HEK293 (cell line): ENCODE results near the gene CASK.
"Not testable (repeated sequence)": the region's sequence is repeated elsewhere in the genome, so short reads cannot be mapped to it uniquely, and the experiment has no call there.

Experiments
- CTCF ChIA-PET: fragments of 350-600 bp; formaldehyde crosslinking; extraction: SDS; loops from one replicate; lab custom pipeline; 2021; ENCODE audit warnings: antibody characterized with exemption; lab: Yijun Ruan, JAX
- POLR2A ChIA-PET: fragments of 300-600 bp; formaldehyde crosslinking; extraction: SDS; loops from one replicate; lab custom pipeline; 2020; ENCODE audit warnings: antibody characterized with exemption, inconsistent platforms; lab: Yijun Ruan, JAX
- H3K27ac ChIP-seq: fragments of 200-500 bp; sonication (Bioruptor generic); 2 replicates; pipeline ENCODE4 v1.5.1; 2014; ENCODE audit warnings: low read depth, low read length, control low read depth, inconsistent platforms; ENCODE audit errors: extremely low read depth
- H3K36me3 ChIP-seq, 2 experiments: fragments of 200-500 bp in 1 of 2; sonication (Bioruptor generic) in 1 of 2; 1 replicate in 1 of 2; 2 replicates in 1 of 2; pipeline ENCODE4 v1.5.1; 2014 to 2017; ENCODE audit warnings: inconsistent platforms in 2 of 2, low read length in 2 of 2; ENCODE audit not compliant: control insufficient read depth in 2 of 2, insufficient read depth in 1 of 2
- H3K4me1 ChIP-seq: fragments of 200-500 bp; sonication (Bioruptor generic); 2 replicates; pipeline ENCODE4 v1.5.1; 2014; ENCODE audit warnings: mild to moderate bottlenecking, low read length, inconsistent platforms; ENCODE audit not compliant: control insufficient read depth, insufficient read depth
- H3K4me3 ChIP-seq: 2 replicates; pipeline ENCODE4 v1.5.1; 2011; ENCODE audit warnings: low read depth, mild to moderate bottlenecking, control low read depth, low read length, moderate library complexity
- H3K9me3 ChIP-seq: fragments of 200-500 bp; sonication (Bioruptor generic); 2 replicates; pipeline ENCODE4 v1.5.1; 2014; ENCODE audit warnings: low read depth, low read length, inconsistent platforms; ENCODE audit not compliant: control insufficient read depth, insufficient read depth
- RBAK ChIP-seq: fragments of 450-650 bp; formaldehyde crosslinking; IDR thresholded peaks from 2 replicates; pipeline ENCODE4 v1.5.1; 2016; ENCODE audit warnings: missing biosample characterization, missing genetic modification characterization
- SP2 ChIP-seq: fragments of 450-650 bp; formaldehyde crosslinking; IDR thresholded peaks from 2 replicates; pipeline ENCODE4 v1.5.1; 2016; ENCODE audit warnings: missing biosample characterization, missing genetic modification characterization
- YY1 ChIP-seq: fragments of 450-650 bp; formaldehyde crosslinking; IDR thresholded peaks from 2 replicates; pipeline ENCODE4 v1.5.1; 2018; ENCODE audit warnings: missing biosample characterization, missing genetic modification characterization
- ZNF114 ChIP-seq: fragments of 450-650 bp; formaldehyde crosslinking; IDR thresholded peaks from 2 replicates; pipeline ENCODE4 v1.5.0; 2017; ENCODE audit warnings: missing biosample characterization, missing genetic modification characterization
- ZNF121 ChIP-seq: fragments of 450-650 bp; formaldehyde crosslinking; IDR thresholded peaks from 2 replicates; pipeline ENCODE4 v1.5.1; 2016; ENCODE audit warnings: missing biosample characterization, missing genetic modification characterization
- ZNF155 ChIP-seq: fragments of 450-650 bp; formaldehyde crosslinking; IDR thresholded peaks from 2 replicates; pipeline ENCODE4 v1.5.1; 2016; ENCODE audit warnings: missing biosample characterization, missing genetic modification characterization
- ZNF157 ChIP-seq: fragments of 450-650 bp; formaldehyde crosslinking; IDR thresholded peaks from 2 replicates; pipeline ENCODE4 v1.5.1; 2016; ENCODE audit warnings: missing biosample characterization, missing genetic modification characterization
- ZNF214 ChIP-seq: fragments of 450-650 bp; formaldehyde crosslinking; IDR thresholded peaks from 2 replicates; pipeline ENCODE4 v1.5.1; 2017; ENCODE audit warnings: missing biosample characterization, mild to moderate bottlenecking, missing genetic modification characterization, borderline replicate concordance
- ZNF248 ChIP-seq: fragments of 450-650 bp; formaldehyde crosslinking; IDR thresholded peaks from 2 replicates; pipeline ENCODE4 v1.5.1; 2017; ENCODE audit warnings: missing biosample characterization, missing genetic modification characterization
- ZNF266 ChIP-seq: fragments of 450-650 bp; formaldehyde crosslinking; IDR thresholded peaks from 2 replicates; pipeline ENCODE4 v1.5.1; 2016; ENCODE audit warnings: missing biosample characterization, missing genetic modification characterization, low read depth
- ZNF354C ChIP-seq: fragments of 450-650 bp; formaldehyde crosslinking; IDR thresholded peaks from 2 replicates; pipeline ENCODE4 v1.5.1; 2016; ENCODE audit warnings: missing biosample characterization, missing genetic modification characterization, low read depth, borderline replicate concordance
- ZNF404 ChIP-seq: fragments of 450-650 bp; formaldehyde crosslinking; IDR thresholded peaks from 2 replicates; pipeline ENCODE4 v1.5.1; 2017; ENCODE audit warnings: missing biosample characterization, missing genetic modification characterization
- ZNF529 ChIP-seq: fragments of 450-650 bp; formaldehyde crosslinking; IDR thresholded peaks from 2 replicates; pipeline ENCODE4 v1.5.1; 2017; ENCODE audit warnings: missing genetic modification characterization, missing biosample characterization; ENCODE audit not compliant: insufficient replicate concordance
- ZNF600 ChIP-seq: fragments of 450-650 bp; formaldehyde crosslinking; IDR thresholded peaks from 2 replicates; pipeline ENCODE4 v1.5.1; 2016; ENCODE audit warnings: missing biosample characterization, missing genetic modification characterization
- ZNF658 ChIP-seq: fragments of 450-650 bp; formaldehyde crosslinking; IDR thresholded peaks from 2 replicates; pipeline ENCODE4; 2016; ENCODE audit warnings: missing biosample characterization, missing genetic modification characterization
- ZNF701 ChIP-seq: fragments of 450-650 bp; formaldehyde crosslinking; IDR thresholded peaks from 2 replicates; pipeline ENCODE4 v1.5.1; 2016; ENCODE audit warnings: missing biosample characterization, missing genetic modification characterization
- ZNF747 ChIP-seq: fragments of 450-650 bp; formaldehyde crosslinking; IDR thresholded peaks from 2 replicates; pipeline ENCODE4 v1.5.1; 2016; ENCODE audit warnings: missing biosample characterization, missing genetic modification characterization
- ZNF837 ChIP-seq: fragments of 450-650 bp; formaldehyde crosslinking; IDR thresholded peaks from 2 replicates; pipeline ENCODE4 v1.5.1; 2016; ENCODE audit warnings: missing biosample characterization, missing genetic modification characterization
- TF ChIP-seq, protein P1 (sequence below): fragments of 450-650 bp; formaldehyde crosslinking; IDR thresholded peaks from 2 replicates; pipeline ENCODE4 v1.5.1; 2016; ENCODE audit warnings: missing biosample characterization, missing genetic modification characterization
- TF ChIP-seq, protein P2 (sequence below): fragments of 450-650 bp; formaldehyde crosslinking; IDR thresholded peaks from 2 replicates; pipeline ENCODE4 v1.5.1; 2016; ENCODE audit warnings: missing biosample characterization, missing genetic modification characterization
- TF ChIP-seq, protein P3 (sequence below): fragments of 450-650 bp; formaldehyde crosslinking; IDR thresholded peaks from 2 replicates; pipeline ENCODE4 v1.5.1; 2016; ENCODE audit warnings: missing biosample characterization, missing genetic modification characterization
- TF ChIP-seq, protein P4 (sequence below): fragments of 450-650 bp; formaldehyde crosslinking; IDR thresholded peaks from 2 replicates; pipeline ENCODE4 v1.5.1; 2016; ENCODE audit warnings: missing biosample characterization, missing genetic modification characterization
- TF ChIP-seq, protein P5 (sequence below): fragments of 450-650 bp; formaldehyde crosslinking; IDR thresholded peaks from 2 replicates; pipeline ENCODE4; 2016; ENCODE audit warnings: missing biosample characterization, missing genetic modification characterization
- TF ChIP-seq, protein P6 (sequence below): fragments of 450-650 bp; formaldehyde crosslinking; IDR thresholded peaks from 2 replicates; pipeline ENCODE4 v1.5.1; 2017; ENCODE audit warnings: missing biosample characterization, missing genetic modification characterization

CASK gene

DNA sequence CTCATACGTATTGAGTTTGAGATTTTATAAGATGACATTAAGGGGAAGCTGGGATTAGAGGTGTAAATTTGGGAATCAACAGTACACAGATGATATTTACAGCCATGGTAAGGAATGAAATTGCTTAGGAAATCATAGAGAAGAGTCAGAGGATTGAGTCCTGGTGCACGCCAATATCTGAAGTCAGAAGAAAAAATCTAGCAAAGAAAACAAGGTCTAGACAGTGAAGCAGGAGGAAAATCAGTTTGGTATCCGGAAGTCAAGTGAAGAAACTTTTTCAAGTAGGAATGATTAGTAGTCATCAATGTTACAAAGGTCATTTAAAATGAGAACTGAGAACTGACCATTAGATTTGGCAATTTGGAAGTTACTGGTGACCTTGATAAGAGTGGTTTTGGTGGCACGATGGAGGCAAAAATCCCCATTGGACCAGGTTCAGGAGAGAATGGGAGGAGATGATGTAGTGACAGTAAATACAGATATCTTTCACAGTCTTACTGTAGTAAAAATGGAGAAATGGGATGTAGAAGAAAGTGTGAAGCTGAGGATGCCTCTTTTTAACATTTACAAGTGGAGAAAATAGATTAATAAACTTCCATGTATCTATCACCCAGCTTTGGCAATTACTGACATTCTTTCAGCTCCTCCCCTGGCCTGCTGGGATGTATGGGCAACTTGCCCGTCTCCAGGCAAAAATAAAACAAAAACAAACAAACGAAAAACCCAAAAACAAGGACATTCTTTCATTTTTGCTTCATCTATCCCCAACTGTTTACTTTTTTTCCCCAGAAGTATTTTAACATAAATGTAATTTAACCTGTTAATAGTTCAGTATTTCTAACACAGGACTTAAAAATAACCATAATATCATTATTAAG lies 245.9 kb downstream of the CASK start:
- POLR2A ChIA-PET, result interaction anchor here (0.7 kb wide), 1 partner anchor 402 kb away, joined by 5 read pairs; no protein-coding TSS in a partner anchor
- Histone ChIP-seq H3K27ac (no peak overlapping the region), H3K9me3 (no peaks in the 10 kb centered on the region), H3K36me3 (no peaks in the 10 kb centered on the region; a peak in 1 of 3 replicates), H3K4me3 (no peak overlapping the region), H3K4me1 (no peaks in the 10 kb centered on the region)
- TF ChIP-seq, protein P1, sequence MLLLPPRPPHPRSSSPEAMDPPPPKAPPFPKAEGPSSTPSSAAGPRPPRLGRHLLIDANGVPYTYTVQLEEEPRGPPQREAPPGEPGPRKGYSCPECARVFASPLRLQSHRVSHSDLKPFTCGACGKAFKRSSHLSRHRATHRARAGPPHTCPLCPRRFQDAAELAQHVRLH (tag by site-specific recombination), result no peak
- TF ChIP-seq ZNF121 (tag by site-specific recombination) (no peak), RBAK (tag by site-specific recombination) (no peak), ZNF155 (tag by site-specific recombination) (no peak), ZNF747 (no peak), ZNF248 (no peak), ZNF266 (tag by site-specific recombination) (no peak), ZNF658 (tag by site-specific recombination) (no peak), ZNF157 (no peak), YY1 (tag by site-specific recombination) (no peak)
- TF ChIP-seq, protein P2, sequence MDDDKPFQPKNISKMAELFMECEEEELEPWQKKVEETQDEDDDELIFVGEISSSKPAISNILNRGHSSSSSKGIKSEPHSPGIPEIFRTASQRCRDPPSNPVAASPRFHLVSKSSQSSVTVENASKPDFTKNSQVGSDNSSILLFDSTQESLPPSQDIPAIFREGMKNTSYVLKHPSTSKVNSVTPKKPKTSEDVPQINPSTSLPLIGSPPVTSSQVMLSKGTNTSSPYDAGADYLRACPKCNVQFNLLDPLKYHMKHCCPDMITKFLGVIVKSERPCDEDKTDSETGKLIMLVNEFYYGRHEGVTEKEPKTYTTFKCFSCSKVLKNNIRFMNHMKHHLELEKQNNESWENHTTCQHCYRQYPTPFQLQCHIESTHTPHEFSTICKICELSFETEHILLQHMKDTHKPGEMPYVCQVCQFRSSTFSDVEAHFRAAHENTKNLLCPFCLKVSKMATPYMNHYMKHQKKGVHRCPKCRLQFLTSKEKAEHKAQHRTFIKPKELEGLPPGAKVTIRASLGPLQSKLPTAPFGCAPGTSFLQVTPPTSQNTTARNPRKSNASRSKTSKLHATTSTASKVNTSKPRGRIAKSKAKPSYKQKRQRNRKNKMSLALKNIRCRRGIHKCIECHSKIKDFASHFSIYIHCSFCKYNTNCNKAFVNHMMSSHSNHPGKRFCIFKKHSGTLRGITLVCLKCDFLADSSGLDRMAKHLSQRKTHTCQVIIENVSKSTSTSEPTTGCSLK (tag by site-specific recombination), result no peak
- TF ChIP-seq, protein P3, sequence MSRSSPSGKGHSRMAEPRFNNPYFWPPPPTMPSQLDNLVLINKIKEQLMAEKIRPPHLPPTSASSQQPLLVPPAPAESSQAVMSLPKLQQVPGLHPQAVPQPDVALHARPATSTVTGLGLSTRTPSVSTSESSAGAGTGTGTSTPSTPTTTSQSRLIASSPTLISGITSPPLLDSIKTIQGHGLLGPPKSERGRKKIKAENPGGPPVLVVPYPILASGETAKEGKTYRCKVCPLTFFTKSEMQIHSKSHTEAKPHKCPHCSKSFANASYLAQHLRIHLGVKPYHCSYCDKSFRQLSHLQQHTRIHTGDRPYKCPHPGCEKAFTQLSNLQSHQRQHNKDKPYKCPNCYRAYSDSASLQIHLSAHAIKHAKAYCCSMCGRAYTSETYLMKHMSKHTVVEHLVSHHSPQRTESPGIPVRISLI (tag by site-specific recombination), result no peak
- TF ChIP-seq, protein P4, sequence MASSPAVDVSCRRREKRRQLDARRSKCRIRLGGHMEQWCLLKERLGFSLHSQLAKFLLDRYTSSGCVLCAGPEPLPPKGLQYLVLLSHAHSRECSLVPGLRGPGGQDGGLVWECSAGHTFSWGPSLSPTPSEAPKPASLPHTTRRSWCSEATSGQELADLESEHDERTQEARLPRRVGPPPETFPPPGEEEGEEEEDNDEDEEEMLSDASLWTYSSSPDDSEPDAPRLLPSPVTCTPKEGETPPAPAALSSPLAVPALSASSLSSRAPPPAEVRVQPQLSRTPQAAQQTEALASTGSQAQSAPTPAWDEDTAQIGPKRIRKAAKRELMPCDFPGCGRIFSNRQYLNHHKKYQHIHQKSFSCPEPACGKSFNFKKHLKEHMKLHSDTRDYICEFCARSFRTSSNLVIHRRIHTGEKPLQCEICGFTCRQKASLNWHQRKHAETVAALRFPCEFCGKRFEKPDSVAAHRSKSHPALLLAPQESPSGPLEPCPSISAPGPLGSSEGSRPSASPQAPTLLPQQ (tag by site-specific recombination), result no peak
- CTCF ChIA-PET, result interaction anchor here (0.6 kb wide), 1 partner anchor 71 kb away, joined by 3 read pairs; no protein-coding TSS in a partner anchor

DNA sequence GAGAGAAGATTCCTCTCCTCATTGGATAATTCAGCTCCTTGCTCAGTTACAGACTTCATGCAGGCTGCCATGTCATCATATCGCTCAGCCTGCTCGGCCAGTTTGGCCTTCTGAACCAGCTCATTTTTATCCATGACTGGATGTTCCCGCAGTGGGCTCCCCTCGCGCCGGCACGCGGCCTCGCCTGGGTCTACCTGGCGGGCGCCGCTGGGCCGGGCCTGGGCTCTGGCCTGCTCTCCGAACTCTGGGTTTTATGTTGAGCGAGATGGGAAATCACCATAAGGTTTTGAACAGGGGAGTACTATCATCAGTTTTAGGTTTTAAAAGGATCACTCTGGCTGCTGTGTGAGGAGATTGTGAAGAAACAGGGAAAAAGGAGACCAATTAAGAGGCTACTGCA lies 247.0 kb downstream of the CASK start:
- H3K9me3 ChIP-seq, POLR2A ChIA-PET, H3K4me3 ChIP-seq, CTCF ChIA-PET, H3K36me3 ChIP-seq, H3K27ac ChIP-seq, H3K4me1 ChIP-seq: not testable (repeated sequence)

DNA sequence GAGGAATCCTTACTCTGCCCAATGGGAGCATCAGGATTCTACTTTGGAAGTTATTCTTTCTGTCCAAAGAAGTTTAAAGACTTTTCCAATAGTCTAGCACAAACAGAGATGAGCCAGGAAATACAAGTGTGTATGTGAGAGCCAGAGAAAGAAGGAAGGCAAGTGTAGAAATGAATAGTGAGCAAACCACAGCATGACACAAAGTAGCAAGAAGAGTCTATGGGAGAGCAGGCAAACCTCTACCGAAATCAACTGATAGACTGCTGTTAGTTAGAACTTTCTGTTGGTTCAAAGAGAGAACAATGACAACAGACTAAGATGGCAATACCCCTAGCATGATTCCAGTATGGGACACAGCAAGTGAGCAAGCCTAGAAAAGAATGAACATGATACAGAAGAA lies 250.7 kb downstream of the CASK start:
- Histone ChIP-seq H3K4me1 (no peaks in the 10 kb centered on the region), H3K4me3 (no peak overlapping the region), H3K9me3 (no peaks in the 10 kb centered on the region), H3K36me3 (peaks cover 0 to 5% of the 10 kb centered on the region in 2 experiments; a peak in 1 of 3 replicates), H3K27ac (no peak overlapping the region)
- POLR2A ChIA-PET, result interaction anchor here (0.5 kb wide), 1 partner anchor 23 kb away, joined by 4 read pairs; no protein-coding TSS in a partner anchor
- CTCF ChIA-PET, result no interaction called here
- TF ChIP-seq ZNF404 (tag by site-specific recombination) (no peak), SP2 (tag by site-specific recombination) (no peak), YY1 (tag by site-specific recombination) (no peak), ZNF701 (no peak), ZNF214 (no peak), ZNF354C (tag by site-specific recombination) (no peak), ZNF114 (tag by site-specific recombination) (no peak), ZNF529 (tag by site-specific recombination) (no peak), ZNF600 (no peak), ZNF837 (no peak), ZNF747 (no peak)
- TF ChIP-seq, protein P5, sequence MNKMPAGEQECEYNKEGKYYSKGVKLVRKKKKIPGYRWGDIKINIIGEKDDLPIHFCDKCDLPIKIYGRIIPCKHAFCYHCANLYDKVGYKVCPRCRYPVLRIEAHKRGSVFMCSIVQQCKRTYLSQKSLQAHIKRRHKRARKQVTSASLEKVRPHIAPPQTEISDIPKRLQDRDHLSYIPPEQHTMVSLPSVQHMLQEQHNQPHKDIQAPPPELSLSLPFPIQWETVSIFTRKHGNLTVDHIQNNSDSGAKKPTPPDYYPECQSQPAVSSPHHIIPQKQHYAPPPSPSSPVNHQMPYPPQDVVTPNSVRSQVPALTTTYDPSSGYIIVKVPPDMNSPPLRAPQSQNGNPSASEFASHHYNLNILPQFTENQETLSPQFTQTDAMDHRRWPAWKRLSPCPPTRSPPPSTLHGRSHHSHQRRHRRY (tag by site-specific recombination), result no peak
- TF ChIP-seq, protein P6, sequence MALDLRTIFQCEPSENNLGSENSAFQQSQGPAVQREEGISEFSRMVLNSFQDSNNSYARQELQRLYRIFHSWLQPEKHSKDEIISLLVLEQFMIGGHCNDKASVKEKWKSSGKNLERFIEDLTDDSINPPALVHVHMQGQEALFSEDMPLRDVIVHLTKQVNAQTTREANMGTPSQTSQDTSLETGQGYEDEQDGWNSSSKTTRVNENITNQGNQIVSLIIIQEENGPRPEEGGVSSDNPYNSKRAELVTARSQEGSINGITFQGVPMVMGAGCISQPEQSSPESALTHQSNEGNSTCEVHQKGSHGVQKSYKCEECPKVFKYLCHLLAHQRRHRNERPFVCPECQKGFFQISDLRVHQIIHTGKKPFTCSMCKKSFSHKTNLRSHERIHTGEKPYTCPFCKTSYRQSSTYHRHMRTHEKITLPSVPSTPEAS (tag by site-specific recombination), result no peak
